NCI-H1417 treated with DMSO at 0.1 percent for 48 hours (cell line): ENCODE data around the gene PDIA5.
A peak's percentile ranks its signal among the peaks of the same experiment; 100 is the strongest.

ENCODE experiments used
- DNase-seq: peaks from one replicate; lab custom pipeline; 2025; lab: John Stamatoyannopoulos, UW

PDIA5 gene

GRCh38 chr3:123119802-123120201 is 53.0 kb downstream of the PDIA5 start:
- DNase-seq: no peak

GRCh38 chr3:123120573-123120972 is 53.7 kb downstream of the PDIA5 start:
- no peak for DNase-seq

DNA sequence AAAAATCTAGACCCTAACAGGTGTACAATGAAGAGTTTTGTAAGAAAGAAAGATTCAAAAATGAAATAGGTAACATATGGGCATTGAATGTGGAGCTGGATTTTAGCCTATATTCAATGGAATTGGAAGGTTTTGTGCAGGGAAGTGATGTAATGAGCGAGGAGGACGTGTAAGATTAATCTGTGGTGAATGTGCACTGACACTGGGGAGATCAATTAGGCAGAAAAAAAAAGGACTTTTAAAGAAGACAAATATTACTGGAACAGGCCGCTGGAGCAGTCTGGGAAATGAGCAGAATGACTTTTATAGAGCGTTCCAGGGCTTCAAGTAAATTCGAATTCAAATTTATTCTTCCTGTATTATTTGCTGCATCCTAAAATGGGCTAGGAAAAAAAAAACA is 55.2 kb downstream of the PDIA5 start:
- DNase-seq: no peak

- DNase-seq: no peak
Measured at GRCh38 chr3:123122525-123123315, 55.9 kb downstream of the PDIA5 start.

DNA sequence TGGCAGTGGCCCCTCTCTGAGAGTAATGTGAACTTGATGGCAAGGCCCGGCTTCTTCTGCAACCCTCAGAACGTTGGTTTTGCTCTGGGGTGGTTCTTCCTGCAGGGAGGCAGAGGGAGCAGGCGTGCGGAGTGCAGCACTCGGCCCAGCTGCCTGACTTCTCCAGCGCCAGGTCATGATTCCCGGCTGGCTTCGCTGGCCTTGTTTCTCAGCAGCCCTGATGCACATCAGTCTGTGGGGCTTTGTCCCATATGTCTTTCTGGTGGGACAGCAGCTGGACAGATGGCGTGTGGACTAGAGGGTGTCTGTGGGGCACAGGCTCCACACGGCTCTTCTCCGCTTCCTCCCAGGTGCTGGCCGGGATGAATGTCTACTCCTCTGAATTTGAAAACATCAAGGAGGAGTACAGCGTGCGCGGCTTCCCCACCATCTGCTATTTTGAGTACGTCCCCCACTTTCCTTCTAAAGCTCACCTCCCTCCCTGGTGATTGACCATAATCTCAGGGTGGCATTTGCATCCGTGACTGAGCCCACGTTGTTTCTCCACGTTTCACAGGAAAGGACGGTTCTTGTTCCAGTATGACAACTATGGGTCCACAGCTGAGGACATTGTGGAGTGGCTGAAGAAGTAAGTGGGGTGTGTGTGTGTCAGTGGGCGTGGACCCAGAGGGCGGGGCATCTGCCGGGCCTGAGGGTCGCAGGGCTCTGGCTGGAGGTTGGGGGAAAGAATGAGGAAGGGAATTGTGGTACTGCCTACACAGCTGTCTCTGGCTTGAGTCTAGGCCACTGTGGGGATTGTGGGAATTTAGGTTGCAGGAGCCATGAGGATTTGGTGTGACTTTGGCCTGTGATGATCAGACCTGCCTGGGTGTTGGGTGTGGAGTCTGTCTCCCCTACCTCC is 57.1 kb downstream of the PDIA5 start:
- no peak for DNase-seq

DNA sequence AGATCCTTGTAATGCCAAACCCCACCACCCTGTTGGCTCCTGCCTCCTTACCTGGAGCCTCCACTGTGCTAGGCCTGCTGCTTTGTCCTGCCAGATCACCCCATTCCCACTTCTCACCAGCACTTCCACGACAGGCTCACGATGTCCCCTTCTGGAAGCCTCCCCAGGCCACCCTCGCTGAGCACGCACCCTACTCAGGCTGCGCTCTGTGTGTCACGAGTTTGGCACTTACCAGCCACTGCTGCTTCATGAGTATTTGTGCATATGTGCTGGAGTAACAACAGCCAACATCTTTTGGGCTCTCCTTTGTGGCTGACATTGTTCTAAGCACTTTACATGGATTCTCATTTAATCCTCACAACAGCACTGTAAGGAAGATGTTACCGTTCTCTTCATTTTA is 58.1 kb downstream of the PDIA5 start:
- no peak for DNase-seq

- no peak for DNase-seq
Measured at GRCh38 chr3:123126031-123126430, 59.2 kb downstream of the PDIA5 start.

DNA sequence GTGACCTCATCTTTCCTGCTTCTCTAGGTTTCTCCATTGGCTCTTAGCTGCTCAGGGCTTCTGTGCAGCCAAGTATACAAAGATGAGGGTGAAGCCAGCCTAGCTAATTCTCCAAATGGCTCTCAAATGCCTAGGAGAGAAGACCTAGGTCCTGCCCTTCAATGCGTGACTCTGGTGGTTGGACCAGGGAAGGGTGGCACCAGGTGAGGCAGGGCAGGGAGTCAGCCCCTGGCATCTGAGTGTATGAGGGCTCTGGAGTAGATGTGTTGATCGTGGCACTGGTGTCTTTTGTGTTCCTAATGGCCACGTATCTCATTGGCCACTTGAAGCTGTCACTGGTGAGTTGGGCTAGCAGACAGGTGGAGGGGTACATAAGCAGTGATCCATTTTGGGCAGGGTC is 59.8 kb downstream of the PDIA5 start:
- no peak for DNase-seq

GRCh38 chr3:123129092-123129491 is 62.3 kb downstream of the PDIA5 start:
- DNase-seq: no peak

GRCh38 chr3:123129532-123129931 is 62.7 kb downstream of the PDIA5 start:
- DNase-seq: no peak

DNA sequence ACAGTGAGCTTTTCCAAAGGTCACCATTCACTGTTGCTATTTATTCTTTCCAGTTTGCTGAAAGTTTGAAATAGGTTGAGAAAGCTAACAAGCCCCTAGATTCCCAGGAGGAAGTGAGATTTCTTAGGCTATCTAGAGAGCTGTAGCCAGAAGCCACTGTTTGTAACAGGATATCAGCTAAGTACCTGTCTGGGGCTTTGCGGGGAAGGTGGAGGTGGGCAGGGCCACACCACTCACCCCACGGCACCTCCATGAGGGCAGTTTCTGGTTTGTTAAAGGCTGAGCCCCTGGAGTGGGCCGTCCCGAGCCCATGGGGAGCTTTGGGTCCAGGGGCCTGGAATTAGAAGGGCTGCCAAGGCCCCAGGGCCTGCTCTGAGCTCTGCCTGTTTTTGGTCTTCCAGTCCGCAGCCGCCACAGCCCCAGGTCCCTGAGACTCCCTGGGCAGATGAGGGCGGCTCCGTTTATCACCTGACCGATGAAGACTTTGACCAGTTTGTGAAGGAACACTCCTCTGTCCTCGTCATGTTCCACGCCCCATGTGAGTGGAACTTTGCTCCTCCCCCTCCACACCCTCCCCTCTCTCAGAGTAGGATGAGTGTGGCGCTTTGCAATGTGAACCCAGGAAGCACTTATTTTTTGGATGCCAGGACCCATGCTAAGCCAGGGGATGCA is 63.4 kb downstream of the PDIA5 start:
- no peak for DNase-seq

GRCh38 chr3:123134671-123135070 is 67.8 kb downstream of the PDIA5 start:
- no peak for DNase-seq

GRCh38 chr3:123137001-123137400 is 70.2 kb downstream of the PDIA5 start:
- no peak for DNase-seq

GRCh38 chr3:123138839-123139444 is 72.1 kb downstream of the PDIA5 start:
- no peak for DNase-seq

GRCh38 chr3:123139522-123139921 is 72.7 kb downstream of the PDIA5 start:
- no peak for DNase-seq

DNA sequence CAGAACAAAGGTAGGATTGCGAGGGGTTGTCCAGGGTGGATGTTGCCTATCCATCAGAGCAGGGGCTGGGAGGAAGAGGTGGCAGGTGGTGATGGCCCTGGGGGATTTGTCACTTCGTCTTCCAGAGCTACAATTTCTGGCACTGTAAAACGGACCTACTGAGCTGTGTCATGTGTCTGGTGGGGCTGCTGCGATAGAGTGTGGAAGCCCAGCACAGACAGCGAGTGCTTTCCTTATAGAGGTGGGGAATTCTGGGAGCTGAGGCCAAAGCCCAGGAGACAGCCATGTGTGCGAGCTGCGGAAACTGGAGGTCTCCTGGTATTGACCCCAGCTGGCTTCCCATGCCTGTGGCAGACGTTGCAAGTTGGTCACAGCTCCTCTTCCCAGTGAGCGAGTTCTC is 73.7 kb downstream of the PDIA5 start:
- no peak for DNase-seq

- DNase-seq: no peak
Measured at GRCh38 chr3:123141276-123141675, 74.5 kb downstream of the PDIA5 start.

GRCh38 chr3:123143669-123144411 is 77.0 kb downstream of the PDIA5 start:
- peak; percentile 30 for DNase-seq

DNA sequence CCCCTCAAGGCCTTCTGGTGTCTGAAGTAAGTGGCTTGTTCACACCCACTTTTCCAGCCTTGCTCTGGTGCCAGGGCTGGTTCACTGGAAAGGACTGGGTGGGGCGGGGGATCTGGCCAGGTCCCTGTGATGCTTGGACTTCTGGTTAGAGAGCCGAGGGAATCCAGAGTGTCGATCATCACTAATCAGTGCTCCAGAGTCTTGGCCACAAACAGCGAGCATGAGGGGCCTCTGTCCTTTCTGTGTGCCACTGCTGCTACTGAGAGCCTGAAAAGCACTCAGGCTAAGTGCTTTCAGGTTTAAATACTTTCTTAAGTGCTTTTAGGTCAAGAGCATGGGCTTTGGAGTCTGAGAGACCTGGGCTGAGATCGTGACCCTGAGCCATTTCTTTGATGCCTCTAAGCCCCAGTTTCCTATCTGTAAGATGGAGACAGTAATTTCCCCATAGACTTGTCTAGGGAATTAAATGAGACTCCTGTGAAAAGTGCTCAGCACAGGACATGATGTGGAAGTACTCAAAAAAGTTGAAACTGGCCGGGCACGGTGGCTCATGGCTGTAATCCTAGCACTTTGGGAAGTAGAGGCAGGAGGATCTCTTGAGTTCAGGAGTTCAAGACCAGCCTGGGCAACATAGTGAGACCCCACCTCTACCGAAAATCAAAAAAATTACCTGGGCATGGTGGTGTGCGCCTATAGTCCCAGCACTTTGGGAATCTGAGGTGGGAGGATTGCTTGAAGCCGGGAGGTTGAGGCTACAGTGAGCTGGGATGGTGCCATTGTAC is 81.1 kb downstream of the PDIA5 start:
- DNase-seq: no peak

DNA sequence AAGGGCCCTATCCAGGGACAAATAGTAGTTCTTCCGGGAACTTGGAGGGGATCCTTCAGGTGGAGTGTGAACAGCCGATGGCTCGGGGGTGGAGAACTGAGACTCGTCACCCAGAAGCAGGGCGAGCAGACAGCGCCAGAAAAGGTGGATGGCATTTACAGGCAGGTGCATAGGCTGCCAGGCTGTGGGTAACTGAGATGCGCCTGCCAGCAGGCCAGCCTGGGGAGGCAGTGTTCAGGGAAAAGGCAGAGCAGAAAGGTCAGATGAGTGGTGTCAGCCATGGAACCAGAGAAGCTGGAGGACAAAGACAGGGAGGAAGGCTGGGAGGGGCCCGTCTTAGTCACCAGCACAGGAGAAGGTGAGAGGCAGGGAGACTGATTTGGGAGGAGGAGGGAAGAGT is 81.9 kb downstream of the PDIA5 start:
- DNase-seq: no peak

DNA sequence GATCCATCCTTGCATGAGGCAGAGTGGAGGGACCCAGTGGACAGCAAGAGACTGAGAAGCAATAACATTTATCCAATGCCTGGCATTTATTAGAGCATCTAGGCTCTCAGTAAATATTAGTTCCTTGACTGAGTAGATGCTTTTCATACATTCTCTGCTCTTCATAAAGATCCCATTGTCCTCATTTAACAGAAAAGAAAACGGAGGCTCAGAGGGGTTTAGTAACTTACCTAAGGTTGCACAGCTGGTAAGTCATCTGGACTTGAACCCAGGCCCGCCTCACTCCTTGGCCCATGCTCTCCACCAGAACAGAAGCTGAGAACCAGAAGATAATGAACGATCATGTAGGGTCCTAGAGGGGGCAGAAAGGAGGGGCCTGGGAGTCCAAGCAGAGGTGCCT is 82.7 kb downstream of the PDIA5 start:
- no peak for DNase-seq
